HS-27A (cell line): ENCODE measurements around the gene CMSS1.
A peak's percentile ranks its signal among the peaks of the same experiment; 100 is the strongest.

Experiments used
- DNase-seq: peaks from one replicate; pipeline ENCODE4 v3.0.0-alpha.2; 2012; ENCODE audit warnings: low read depth, missing footprints

CMSS1 gene

GRCh38 chr3:99903869-99904268, 86.2 kb downstream of the CMSS1 start:
- no peak for DNase-seq

GRCh38 chr3:99907959-99908544, 90.4 kb downstream of the CMSS1 start:
- DNase-seq = no peak

GRCh38 chr3:99909714-99910495, 92.2 kb downstream of the CMSS1 start:
- peak; percentile 81 for DNase-seq

GRCh38 chr3:99910752-99911290, 93.2 kb downstream of the CMSS1 start:
- no peak for DNase-seq

GRCh38 chr3:99911433-99911832, 93.8 kb downstream of the CMSS1 start:
- DNase-seq = no peak

GRCh38 chr3:99915906-99916432, 98.3 kb downstream of the CMSS1 start:
- DNase-seq = no peak

GRCh38 chr3:99918715-99919114, 101.1 kb downstream of the CMSS1 start:
- DNase-seq = no peak

GRCh38 chr3:99919694-99920093, 102.0 kb downstream of the CMSS1 start:
- DNase-seq = no peak

- no peak for DNase-seq
Measured at GRCh38 chr3:99920481-99921376, 103.1 kb downstream of the CMSS1 start.

- no peak for DNase-seq
Measured at GRCh38 chr3:99921377-99921695, 103.7 kb downstream of the CMSS1 start.

GRCh38 chr3:99921986-99922385, 104.3 kb downstream of the CMSS1 start:
- DNase-seq = no peak

- no peak for DNase-seq
Measured at GRCh38 chr3:99923873-99924272, 106.2 kb downstream of the CMSS1 start.

GRCh38 chr3:99925584-99926230, 108.0 kb downstream of the CMSS1 start:
- DNase-seq = no peak

- no peak for DNase-seq
Measured at GRCh38 chr3:99927671-99928457, 110.2 kb downstream of the CMSS1 start.

- no peak for DNase-seq
Measured at GRCh38 chr3:99928771-99929744, 111.4 kb downstream of the CMSS1 start.

- no peak for DNase-seq
Measured at GRCh38 chr3:99929745-99930139, 112.1 kb downstream of the CMSS1 start.

GRCh38 chr3:99931059-99931458, 113.4 kb downstream of the CMSS1 start:
- no peak for DNase-seq

- DNase-seq = no peak
Measured at GRCh38 chr3:99933971-99934750, 116.5 kb downstream of the CMSS1 start.
